GM18505 (cell line): ENCODE measurements around the gene SLC16A4.
"Not testable (repeated sequence)": the region's sequence is repeated elsewhere in the genome, so short reads cannot be mapped to it uniquely, and the experiment has no call there.

Experiments
- ATAC-seq: cut with Tn5 transposase; IDR thresholded peaks from one replicate; pipeline ENCODE4 v1.9.1; 2021; ENCODE audit not compliant: unreplicated experiment
- POLR2A ChIP-seq: IDR thresholded peaks from 4 replicates; pipeline ENCODE4 v1.6.1; 2011; ENCODE audit warnings: borderline replicate concordance; ENCODE audit not compliant: insufficient read depth, insufficient read length; ENCODE audit errors: extremely low read depth

Gene SLC16A4

GRCh38 chr1:110390692-110391245 is at the start of gene SLC16A4:
Gene SLC16A4 (minus strand): TSS chr1:110391026. CDS start chr1:110389323, 1,703 bp downstream.
- no peak for TF ChIP-seq POLR2A
- no peak for ATAC-seq

GRCh38 chr1:110439873-110440272 is 49.0 kb upstream of the SLC16A4 start:
- ATAC-seq = not testable (repeated sequence)

GRCh38 chr1:110438893-110439292 is 48.1 kb upstream of the SLC16A4 start:
- ATAC-seq = no peak
- TF ChIP-seq POLR2A = no peak

- ATAC-seq = not testable (repeated sequence)
Measured at GRCh38 chr1:110437645-110438299, 46.9 kb upstream of the SLC16A4 start.

- ATAC-seq = no peak
- TF ChIP-seq POLR2A = no peak
Measured at GRCh38 chr1:110436635-110437034, 45.8 kb upstream of the SLC16A4 start.

- no peak for TF ChIP-seq POLR2A
- no peak for ATAC-seq
Measured at GRCh38 chr1:110434946-110435345, 44.1 kb upstream of the SLC16A4 start.

GRCh38 chr1:110433803-110434202 is 43.0 kb upstream of the SLC16A4 start:
- TF ChIP-seq POLR2A = no peak
- no peak for ATAC-seq

- no peak for ATAC-seq
- no peak for TF ChIP-seq POLR2A
Measured at GRCh38 chr1:110433213-110433612, 42.4 kb upstream of the SLC16A4 start.

- no peak for TF ChIP-seq POLR2A
- no peak for ATAC-seq
Measured at GRCh38 chr1:110430901-110431300, 40.1 kb upstream of the SLC16A4 start.

- no peak for ATAC-seq
- no peak for TF ChIP-seq POLR2A
Measured at GRCh38 chr1:110430366-110430765, 39.5 kb upstream of the SLC16A4 start.

GRCh38 chr1:110428946-110429345 is 38.1 kb upstream of the SLC16A4 start:
- no peak for TF ChIP-seq POLR2A
- ATAC-seq = no peak

- no peak for TF ChIP-seq POLR2A
- ATAC-seq = no peak
Measured at GRCh38 chr1:110426854-110427253, 36.0 kb upstream of the SLC16A4 start.

- TF ChIP-seq POLR2A = no peak
- ATAC-seq = no peak
Measured at GRCh38 chr1:110425612-110426152, 34.9 kb upstream of the SLC16A4 start.
